HepG2 (cell line): ENCODE results near the gene BICDL2. TPM values are rescaled to one million over a fixed set of nuclear protein-coding genes. Genes with fewer than 3 reads are reported as not detected.

Experiments
- ARID2 ChIP-seq: sonication (generic); formaldehyde crosslinking; IDR thresholded peaks from 2 replicates; pipeline ENCODE4 v1.8.1; 2022; ENCODE audit warnings: mild to moderate bottlenecking, missing genetic modification reagents, borderline replicate concordance
- ARNTL ChIP-seq: sonication (generic); formaldehyde crosslinking; IDR thresholded peaks from 2 replicates; pipeline ENCODE4 v1.4.0; 2020; ENCODE audit warnings: mild to moderate bottlenecking, missing genetic modification reagents
- BHLHE40 ChIP-seq: IDR thresholded peaks from 2 replicates; pipeline ENCODE4 v1.6.1; 2011; ENCODE audit warnings: low read length, improper control_type of control experiment
- MYC ChIP-seq: sonication (generic); formaldehyde crosslinking; IDR thresholded peaks from 2 replicates; pipeline ENCODE4 v1.9.0; 2021; ENCODE audit warnings: missing genetic modification reagents, borderline replicate concordance
- SMYD3 ChIP-seq: sonication (generic); formaldehyde crosslinking; IDR thresholded peaks from 2 replicates; pipeline ENCODE4 v1.8.1; 2023; ENCODE audit warnings: mild to moderate bottlenecking, missing genetic modification reagents
- SRF ChIP-seq: IDR thresholded peaks from 2 replicates; pipeline ENCODE4 v1.6.1; 2011; ENCODE audit warnings: mild to moderate bottlenecking, low read depth, low read length, moderate library complexity
- ZFP1 ChIP-seq: IDR thresholded peaks from 2 replicates; pipeline ENCODE4 v1.6.1; 2016
- ZFP36L2 ChIP-seq: sonication (generic); formaldehyde crosslinking; IDR thresholded peaks from 2 replicates; pipeline ENCODE4 v1.4.0; 2020; ENCODE audit warnings: missing genetic modification reagents
- ZNF101 ChIP-seq: sonication (generic); formaldehyde crosslinking; IDR thresholded peaks from 2 replicates; pipeline ENCODE4 v1.4.0; 2020; ENCODE audit warnings: mild to moderate bottlenecking, low read depth, missing genetic modification reagents, borderline replicate concordance
- ZNF24 ChIP-seq: fragments of 450-650 bp; IDR thresholded peaks from 2 replicates; pipeline ENCODE4 v1.6.1; 2017; ENCODE audit warnings: antibody characterized with exemption, mild to moderate bottlenecking
- ZNF260 ChIP-seq: sonication (generic); formaldehyde crosslinking; IDR thresholded peaks from 2 replicates; pipeline ENCODE4 v1.4.0; 2020; ENCODE audit warnings: missing genetic modification reagents, low read depth, mild to moderate bottlenecking, borderline replicate concordance
- ZNF570 ChIP-seq: sonication (generic); formaldehyde crosslinking; IDR thresholded peaks from 2 replicates; pipeline ENCODE4 v1.4.0; 2020; ENCODE audit warnings: mild to moderate bottlenecking, missing genetic modification reagents, borderline replicate concordance
- ZNF737 ChIP-seq: sonication (generic); formaldehyde crosslinking; IDR thresholded peaks from 2 replicates; pipeline ENCODE4 v1.5.0; 2020; ENCODE audit warnings: missing genetic modification reagents, mild to moderate bottlenecking, borderline replicate concordance
- polyA plus RNA-seq, 8 experiments: library from polyadenylated mRNA; depleted of rRNA in 3 of 8; stranded (reverse) in 7 of 8; unstranded in 1 of 8; fragments of >200 nt; fragmentation: Illumina TruSeq in 4 of 8; extraction: Trizol in 4 of 8; gene quantifications; 2 replicates each; pipeline versions ENCODE4 v1.2.1 to v1.2.3, GENCODE V29; 2011 to 2016; ENCODE audit warnings: low read depth in 4 of 8, missing spikeins in 1 of 8, mixed read lengths in 1 of 8; ENCODE audit not compliant: insufficient read depth in 1 of 8
- total RNA-seq, 5 experiments: library from RNA; depleted of rRNA; stranded (reverse); fragments of >200 nt; fragmentation: Illumina TruSeq; extraction: Trizol; gene quantifications; 2 replicates each; pipeline ENCODE4 v1.2.3, GENCODE V29; 2016; ENCODE audit warnings: low read depth in 1 of 5
- TF ChIP-seq, protein P1 (sequence below), 2 experiments: fragments of 450-650 bp in 1 of 2; sonication (generic) in 1 of 2; formaldehyde crosslinking; IDR thresholded peaks; 2 replicates each; pipeline versions ENCODE4 v1.5.0 to v1.8.0; 2020 to 2022; ENCODE audit warnings: mild to moderate bottlenecking in 1 of 2, missing genetic modification reagents in 1 of 2
- TF ChIP-seq, protein P2 (sequence below): sonication (generic); formaldehyde crosslinking; IDR thresholded peaks from 2 replicates; pipeline ENCODE4 v1.4.0; 2020; ENCODE audit warnings: missing genetic modification reagents
- TF ChIP-seq, protein P3 (sequence below): IDR thresholded peaks from 2 replicates; pipeline ENCODE4 v1.6.1; 2016; ENCODE audit warnings: low read depth, control low read depth
- TF ChIP-seq, protein P4 (sequence below): sonication (generic); formaldehyde crosslinking; IDR thresholded peaks from 2 replicates; pipeline ENCODE4 v1.8.0; 2022; ENCODE audit warnings: mild to moderate bottlenecking, missing genetic modification reagents, moderate library complexity
- TF ChIP-seq, protein P5 (sequence below): sonication (generic); formaldehyde crosslinking; IDR thresholded peaks from 2 replicates; pipeline ENCODE4 v1.8.0; 2022; ENCODE audit warnings: missing genetic modification reagents, mild to moderate bottlenecking, inconsistent platforms, borderline replicate concordance

The BICDL2 gene
- total and polyA plus RNA-seq, 2 of the 13 experiments (the other 11 are each of a cell fraction or from before 2014, with no cell fraction given) = 0.12 TPM; not detected in 1

DNA sequence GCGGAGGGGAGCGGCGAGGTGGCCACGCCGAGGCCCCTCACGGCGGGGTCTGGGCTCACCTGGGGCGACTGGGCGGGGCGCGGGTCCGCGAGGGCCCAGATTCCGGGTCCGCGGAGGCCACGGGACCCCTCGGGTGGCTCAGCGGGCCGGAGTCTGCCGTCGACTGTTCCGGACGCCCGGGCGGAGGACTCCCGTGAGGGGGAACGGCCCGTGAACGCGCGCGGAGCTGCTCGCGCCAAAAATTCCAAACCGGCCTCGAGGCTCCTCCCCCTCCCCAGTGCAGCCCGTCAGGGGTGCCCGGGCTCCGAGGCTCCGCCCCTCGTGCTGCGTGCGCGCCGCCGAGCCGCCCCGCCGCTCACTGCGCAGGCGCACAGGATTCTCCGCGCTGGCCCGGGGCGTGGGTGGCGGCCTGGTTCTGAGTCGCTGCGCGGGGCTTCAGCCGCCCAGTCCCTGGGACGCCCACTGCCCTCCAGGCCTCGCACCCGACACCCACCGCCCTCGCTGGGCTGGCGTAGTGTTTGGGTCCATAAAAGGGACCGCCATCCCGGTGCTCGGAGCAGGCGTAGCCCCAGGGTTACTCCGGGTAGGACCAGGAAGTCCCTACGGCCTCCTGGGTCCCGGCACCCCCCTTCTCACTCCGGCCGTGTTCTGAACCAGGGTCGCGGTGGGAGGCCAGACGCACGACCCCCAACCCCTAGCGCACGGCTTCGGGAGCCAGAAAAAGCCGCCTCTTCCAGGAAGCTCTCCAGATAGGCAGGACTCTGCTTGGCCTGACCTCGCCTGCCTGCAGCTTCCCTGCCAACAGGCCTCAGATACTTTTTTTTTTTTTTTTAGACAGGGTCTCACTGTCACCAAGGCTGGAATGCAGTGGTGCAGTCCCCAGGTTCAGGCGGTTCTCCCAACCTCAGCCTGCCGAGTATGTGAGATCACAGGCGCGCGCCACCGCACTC lies 56.2 kb downstream of the BICDL2 start, which contains the start of gene PKMYT1 (continued):
- TF ChIP-seq, protein P1, sequence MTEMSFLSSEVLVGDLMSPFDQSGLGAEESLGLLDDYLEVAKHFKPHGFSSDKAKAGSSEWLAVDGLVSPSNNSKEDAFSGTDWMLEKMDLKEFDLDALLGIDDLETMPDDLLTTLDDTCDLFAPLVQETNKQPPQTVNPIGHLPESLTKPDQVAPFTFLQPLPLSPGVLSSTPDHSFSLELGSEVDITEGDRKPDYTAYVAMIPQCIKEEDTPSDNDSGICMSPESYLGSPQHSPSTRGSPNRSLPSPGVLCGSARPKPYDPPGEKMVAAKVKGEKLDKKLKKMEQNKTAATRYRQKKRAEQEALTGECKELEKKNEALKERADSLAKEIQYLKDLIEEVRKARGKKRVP (CRISPR knock-in tag; IDR thresholded peaks at IDR 0.05) = no peak
- TF ChIP-seq ZNF737 (CRISPR knock-in tag) (no peak), ZFP36L2 (CRISPR knock-in tag) (no peak), BHLHE40 (no peak), ZNF570 (CRISPR knock-in tag) (no peak), MYC (peak; percentile 41; the same call in 1 of the 2 replicates), ARID2 (CRISPR knock-in tag) (peak; percentile 27; the same call in 1 of the 2 replicates), ZFP1 (no peak), ZNF24 (no peak), ZNF260 (CRISPR knock-in tag) (0 out of 2 replicates have a peak, but pooled peaks have one; percentile 31), ARNTL (no peak), SRF (no peak), SMYD3 (no peak), ZNF101 (CRISPR knock-in tag) (no peak)
- TF ChIP-seq, protein P2, sequence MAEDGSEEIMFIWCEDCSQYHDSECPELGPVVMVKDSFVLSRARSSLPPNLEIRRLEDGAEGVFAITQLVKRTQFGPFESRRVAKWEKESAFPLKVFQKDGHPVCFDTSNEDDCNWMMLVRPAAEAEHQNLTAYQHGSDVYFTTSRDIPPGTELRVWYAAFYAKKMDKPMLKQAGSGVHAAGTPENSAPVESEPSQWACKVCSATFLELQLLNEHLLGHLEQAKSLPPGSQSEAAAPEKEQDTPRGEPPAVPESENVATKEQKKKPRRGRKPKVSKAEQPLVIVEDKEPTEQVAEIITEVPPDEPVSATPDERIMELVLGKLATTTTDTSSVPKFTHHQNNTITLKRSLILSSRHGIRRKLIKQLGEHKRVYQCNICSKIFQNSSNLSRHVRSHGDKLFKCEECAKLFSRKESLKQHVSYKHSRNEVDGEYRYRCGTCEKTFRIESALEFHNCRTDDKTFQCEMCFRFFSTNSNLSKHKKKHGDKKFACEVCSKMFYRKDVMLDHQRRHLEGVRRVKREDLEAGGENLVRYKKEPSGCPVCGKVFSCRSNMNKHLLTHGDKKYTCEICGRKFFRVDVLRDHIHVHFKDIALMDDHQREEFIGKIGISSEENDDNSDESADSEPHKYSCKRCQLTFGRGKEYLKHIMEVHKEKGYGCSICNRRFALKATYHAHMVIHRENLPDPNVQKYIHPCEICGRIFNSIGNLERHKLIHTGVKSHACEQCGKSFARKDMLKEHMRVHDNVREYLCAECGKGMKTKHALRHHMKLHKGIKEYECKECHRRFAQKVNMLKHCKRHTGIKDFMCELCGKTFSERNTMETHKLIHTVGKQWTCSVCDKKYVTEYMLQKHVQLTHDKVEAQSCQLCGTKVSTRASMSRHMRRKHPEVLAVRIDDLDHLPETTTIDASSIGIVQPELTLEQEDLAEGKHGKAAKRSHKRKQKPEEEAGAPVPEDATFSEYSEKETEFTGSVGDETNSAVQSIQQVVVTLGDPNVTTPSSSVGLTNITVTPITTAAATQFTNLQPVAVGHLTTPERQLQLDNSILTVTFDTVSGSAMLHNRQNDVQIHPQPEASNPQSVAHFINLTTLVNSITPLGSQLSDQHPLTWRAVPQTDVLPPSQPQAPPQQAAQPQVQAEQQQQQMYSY (CRISPR knock-in tag) = 0 out of 2 replicates have a peak, but pooled peaks have one; percentile 32
- TF ChIP-seq, protein P3, sequence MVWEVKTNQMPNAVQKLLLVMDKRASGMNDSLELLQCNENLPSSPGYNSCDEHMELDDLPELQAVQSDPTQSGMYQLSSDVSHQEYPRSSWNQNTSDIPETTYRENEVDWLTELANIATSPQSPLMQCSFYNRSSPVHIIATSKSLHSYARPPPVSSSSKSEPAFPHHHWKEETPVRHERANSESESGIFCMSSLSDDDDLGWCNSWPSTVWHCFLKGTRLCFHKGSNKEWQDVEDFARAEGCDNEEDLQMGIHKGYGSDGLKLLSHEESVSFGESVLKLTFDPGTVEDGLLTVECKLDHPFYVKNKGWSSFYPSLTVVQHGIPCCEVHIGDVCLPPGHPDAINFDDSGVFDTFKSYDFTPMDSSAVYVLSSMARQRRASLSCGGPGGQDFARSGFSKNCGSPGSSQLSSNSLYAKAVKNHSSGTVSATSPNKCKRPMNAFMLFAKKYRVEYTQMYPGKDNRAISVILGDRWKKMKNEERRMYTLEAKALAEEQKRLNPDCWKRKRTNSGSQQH (CRISPR knock-in tag) = no peak; the same call in 1 of the 2 replicates
- TF ChIP-seq, protein P4, sequence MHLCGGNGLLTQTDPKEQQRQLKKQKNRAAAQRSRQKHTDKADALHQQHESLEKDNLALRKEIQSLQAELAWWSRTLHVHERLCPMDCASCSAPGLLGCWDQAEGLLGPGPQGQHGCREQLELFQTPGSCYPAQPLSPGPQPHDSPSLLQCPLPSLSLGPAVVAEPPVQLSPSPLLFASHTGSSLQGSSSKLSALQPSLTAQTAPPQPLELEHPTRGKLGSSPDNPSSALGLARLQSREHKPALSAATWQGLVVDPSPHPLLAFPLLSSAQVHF (CRISPR knock-in tag) = no peak
- TF ChIP-seq, protein P5, sequence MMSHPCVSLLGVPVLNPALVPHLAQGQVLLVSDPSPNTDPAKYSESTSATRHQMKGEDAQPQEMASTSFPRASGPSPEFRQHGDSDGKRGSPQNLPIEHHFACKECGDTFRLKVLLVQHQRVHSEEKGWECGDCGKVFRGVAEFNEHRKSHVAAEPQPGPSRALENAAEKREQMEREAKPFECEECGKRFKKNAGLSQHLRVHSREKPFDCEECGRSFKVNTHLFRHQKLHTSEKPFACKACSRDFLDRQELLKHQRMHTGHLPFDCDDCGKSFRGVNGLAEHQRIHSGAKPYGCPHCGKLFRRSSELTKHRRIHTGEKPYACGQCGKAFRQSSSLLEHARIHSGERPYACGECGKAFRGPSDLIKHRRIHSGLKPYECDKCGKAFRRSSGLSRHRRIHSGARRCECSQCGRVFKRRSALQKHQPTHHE (CRISPR knock-in tag) = no peak; the same call in 1 of the 2 replicates
